SK-N-SH (cell line): ENCODE measurements around the gene MDM4. TPM values are rescaled to one million over a fixed set of nuclear protein-coding genes. Genes with fewer than 3 reads are reported as not detected.

ENCODE experiments used
- CTCF ChIA-PET: fragments of 300-600, 350-600 bp; formaldehyde crosslinking; extraction: SDS; loops from one replicate; lab custom pipeline; 2021; lab: Yijun Ruan, JAX
- POLR2A ChIA-PET: fragments of 350-600 bp; sonication (Branson Sonifier 250); formaldehyde crosslinking; extraction: SDS; loops from one replicate; lab custom pipeline; 2020; ENCODE audit warnings: antibody characterized with exemption, inconsistent platforms; lab: Yijun Ruan, JAX
- DNase-seq: peaks from one replicate; pipeline ENCODE4 v3.0.0; 2012
- H2AFZ ChIP-seq: fragments of 200-600 bp; sonication (generic); 2 replicates; pipeline ENCODE4 v1.8.1; 2016; ENCODE audit warnings: antibody characterized with exemption, mild to moderate bottlenecking, low read depth
- H3F3A ChIP-seq: fragments of 200-600 bp; sonication (generic); replicated peaks from 2 replicates; pipeline ENCODE3; 2016; ENCODE audit warnings: antibody characterized with exemption, mild to moderate bottlenecking; ENCODE audit not compliant: insufficient read depth
- H3K27ac ChIP-seq, 2 experiments: fragments of 200-500 bp in 1 of 2; fragments of 200-600 bp in 1 of 2; sonication (Bioruptor generic) in 1 of 2; sonication (generic), shearing (Covaris generic) in 1 of 2; 2 replicates each; pipeline versions ENCODE4 v1.5.1 to v1.6.1; 2014 to 2016; ENCODE audit warnings: low read depth in 2 of 2, inconsistent platforms in 1 of 2, low read length in 1 of 2, mild to moderate bottlenecking in 1 of 2, mixed read lengths in 1 of 2
- H3K27me3 ChIP-seq: fragments of 200-600 bp; sonication (generic), shearing (Covaris generic); 2 replicates; pipeline ENCODE4 v1.6.1; 2016; ENCODE audit warnings: mixed run types; ENCODE audit not compliant: insufficient read depth
- H3K36me3 ChIP-seq, 2 experiments: fragments of 200-500 bp in 1 of 2; fragments of 200-600 bp in 1 of 2; sonication (Bioruptor generic) in 1 of 2; sonication (generic) in 1 of 2; replicated peaks in 1 of 2; 2 replicates each; pipeline versions ENCODE3 to v1.5.1; 2014 to 2016; ENCODE audit warnings: low read length in 1 of 2, mild to moderate bottlenecking in 1 of 2; ENCODE audit not compliant: insufficient read depth in 2 of 2, control insufficient read depth in 1 of 2
- H3K4me1 ChIP-seq, 2 experiments: fragments of 200-500 bp in 1 of 2; fragments of 200-600 bp in 1 of 2; sonication (Bioruptor generic) in 1 of 2; sonication (generic), shearing (Covaris generic) in 1 of 2; 2 replicates each; pipeline versions ENCODE4 v1.5.1 to v1.6.1; 2014 to 2016; ENCODE audit warnings: low read depth in 1 of 2, low read length in 1 of 2, mixed run types in 1 of 2; ENCODE audit not compliant: insufficient read depth in 2 of 2, control insufficient read depth in 1 of 2
- H3K4me2 ChIP-seq: fragments of 200-600 bp; sonication (generic), shearing (Covaris generic); 2 replicates; pipeline ENCODE4 v1.6.1; 2017; ENCODE audit warnings: mixed run types
- H3K4me3 ChIP-seq, 2 experiments: fragments of 200-500 bp in 1 of 2; fragments of 200-600 bp in 1 of 2; sonication (Bioruptor generic) in 1 of 2; sonication (generic), shearing (Covaris generic) in 1 of 2; 2 replicates each; pipeline versions ENCODE4 v1.5.1 to v1.8.1; 2014 to 2016; ENCODE audit warnings: low read depth in 2 of 2, inconsistent platforms in 1 of 2, low read length in 1 of 2, mild to moderate bottlenecking in 1 of 2, mixed read lengths in 1 of 2, moderate library complexity in 1 of 2
- H3K79me2 ChIP-seq: fragments of 200-600 bp; sonication (generic); 2 replicates; pipeline ENCODE4 v1.8.1; 2017; ENCODE audit warnings: mild to moderate bottlenecking; ENCODE audit not compliant: insufficient read depth
- H3K9ac ChIP-seq: fragments of 200-600 bp; sonication (generic); 2 replicates; pipeline ENCODE4 v1.6.1; 2017; ENCODE audit warnings: mixed run types
- H3K9me2 ChIP-seq: fragments of 200-600 bp; sonication (generic); 2 replicates; pipeline ENCODE4 v1.6.1; 2017; ENCODE audit warnings: mixed run types
- H3K9me3 ChIP-seq: fragments of 200-600 bp; sonication (generic); 2 replicates; pipeline ENCODE4 v1.6.1; 2017; ENCODE audit warnings: mixed run types, mild to moderate bottlenecking, moderate library complexity
- H4K20me1 ChIP-seq: fragments of 200-600 bp; sonication (generic); 2 replicates; pipeline ENCODE4 v1.6.1; 2017; ENCODE audit warnings: mild to moderate bottlenecking, mixed run types; ENCODE audit not compliant: insufficient read depth
- CHD2 ChIP-seq: fragments of 150-350 bp; IDR thresholded peaks from 2 replicates; pipeline ENCODE4 v1.6.1; 2018; ENCODE audit warnings: low read length; ENCODE audit not compliant: partially characterized antibody
- ELF1 ChIP-seq: IDR thresholded peaks from 2 replicates; pipeline ENCODE4 v1.4.0; 2012
- FOXJ3 ChIP-seq: sonication (generic); formaldehyde crosslinking; IDR thresholded peaks from 2 replicates; pipeline ENCODE4 v1.5.1; 2020; ENCODE audit warnings: mild to moderate bottlenecking, missing genetic modification reagents
- JUND ChIP-seq: IDR thresholded peaks from 2 replicates; pipeline ENCODE4 v1.4.0; 2012
- MEF2A ChIP-seq: IDR thresholded peaks from 2 replicates; pipeline ENCODE4 v1.4.0; 2012; ENCODE audit warnings: low read depth, borderline replicate concordance
- NFIC ChIP-seq: IDR thresholded peaks from 2 replicates; pipeline ENCODE4 v1.4.0; 2012; ENCODE audit warnings: borderline replicate concordance
- NRF1 ChIP-seq: IDR thresholded peaks from 2 replicates; pipeline ENCODE4 v1.6.1; 2012; ENCODE audit warnings: low read depth, mild to moderate bottlenecking, low read length
- POLR2AphosphoS5 ChIP-seq: IDR thresholded peaks from 2 replicates; pipeline ENCODE4 v1.6.1; 2012; ENCODE audit warnings: low read depth, low read length
- RCOR1 ChIP-seq: fragments of 150-350 bp; IDR thresholded peaks from 2 replicates; pipeline ENCODE4 v1.6.1; 2017; ENCODE audit warnings: antibody characterized with exemption, low read length
- REST ChIP-seq: IDR thresholded peaks from 2 replicates; pipeline ENCODE4 v1.6.1; 2012; ENCODE audit warnings: mild to moderate bottlenecking, low read depth, low read length, moderate library complexity
- SIN3A ChIP-seq: IDR thresholded peaks from 2 replicates; pipeline ENCODE4 v1.6.1; 2012; ENCODE audit warnings: low read depth, mild to moderate bottlenecking, low read length, moderate library complexity, borderline replicate concordance
- SMC3 ChIP-seq: IDR thresholded peaks from 2 replicates; pipeline ENCODE4 v1.6.1; 2012; ENCODE audit warnings: low read depth, low read length, improper control_type of control experiment
- TAF1 ChIP-seq: IDR thresholded peaks from 2 replicates; pipeline ENCODE4 v1.6.1; 2012; ENCODE audit warnings: low read depth, mild to moderate bottlenecking, low read length, moderate library complexity, borderline replicate concordance
- TCF12 ChIP-seq: IDR thresholded peaks from 2 replicates; pipeline ENCODE4 v1.4.0; 2012
- TEAD4 ChIP-seq: IDR thresholded peaks from 2 replicates; pipeline ENCODE4 v1.4.0; 2012; ENCODE audit warnings: mild to moderate bottlenecking, borderline replicate concordance; ENCODE audit not compliant: insufficient read depth
- YY1 ChIP-seq: IDR thresholded peaks from 2 replicates; pipeline ENCODE4 v1.4.0; 2012; ENCODE audit warnings: low read depth, mild to moderate bottlenecking
- ZBTB33 ChIP-seq: IDR thresholded peaks from 2 replicates; pipeline ENCODE4 v1.4.0; 2012; ENCODE audit warnings: low read depth, borderline replicate concordance
- WGBS: methylation state at CpG from one replicate; pipeline ENCODE4 v1.1.6; 2017; ENCODE audit warnings: low lambda C conversion rate; 5-methylcytosine and 5-hydroxymethylcytosine counted together
- polyA plus RNA-seq, 3 experiments: library from polyadenylated mRNA; depleted of rRNA; stranded (reverse); fragments of >200 nt; gene quantifications; 2 replicates each; pipeline ENCODE4 v1.2.3, GENCODE V29; 2012
- TF ChIP-seq, protein P1 (sequence below): IDR thresholded peaks from 2 replicates; pipeline ENCODE4 v1.4.0; 2012; ENCODE audit warnings: low read depth, borderline replicate concordance

Gene MDM4
- polyA plus RNA-seq, 1 of the 3 experiments (the other 2 are of a cell fraction), result 6.2 TPM

DNA sequence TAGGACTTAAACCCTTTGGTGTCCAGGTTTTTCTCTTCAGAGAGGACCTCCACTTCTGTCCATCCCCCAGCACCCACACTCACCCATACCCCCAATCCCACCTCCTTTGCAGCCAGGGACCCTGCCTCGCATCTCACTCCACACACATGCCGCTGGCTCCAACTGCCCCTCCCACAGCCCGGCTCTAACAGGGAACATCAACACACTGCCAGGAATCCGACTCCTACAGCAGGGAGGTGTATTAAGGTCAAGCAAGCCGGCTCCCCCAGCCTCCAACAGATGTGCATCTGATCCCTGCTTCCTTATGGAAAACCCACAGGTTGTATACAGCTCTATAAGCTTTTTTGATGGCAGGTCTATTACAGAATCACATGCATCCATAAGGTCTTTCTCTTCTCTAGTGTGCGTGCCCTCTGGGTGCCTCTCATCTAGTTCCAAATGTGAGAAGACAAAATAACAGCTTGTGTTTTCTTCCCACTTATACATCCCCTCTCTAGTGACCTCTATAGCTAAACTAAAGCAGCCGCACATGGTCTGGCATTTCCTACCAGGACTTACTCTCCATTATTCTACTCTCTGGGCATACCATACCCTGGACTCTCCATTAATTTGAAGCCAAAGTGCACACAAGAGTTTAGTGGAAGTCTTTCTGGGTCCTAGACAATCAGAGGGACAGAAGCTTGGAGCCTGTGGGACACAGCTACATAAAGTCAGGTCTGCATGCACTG lies 37.9 kb upstream of the MDM4 start:
- H3K4me3 ChIP-seq, result no peak overlapping the region
- H3K79me2 ChIP-seq, result no peaks in the 10 kb centered on the region
- H3K4me1 ChIP-seq, result peaks cover 0 to 19% of the 10 kb centered on the region in 2 experiments; a peak in 3 of 4 replicates
- H3K9me3 ChIP-seq, result no peaks in the 10 kb centered on the region
- H3K27ac ChIP-seq, result no peak overlapping the region
- H4K20me1 ChIP-seq, result 0 out of 2 replicates have a peak, but pooled peaks cover 2% of the 10 kb centered on the region
- no peaks in the 10 kb centered on the region for H3K9me2 ChIP-seq
- POLR2A ChIA-PET, result no interaction called here
- H3K27me3 ChIP-seq, result no peaks in the 10 kb centered on the region
- H2AFZ ChIP-seq, result no peak overlapping the region
- 90% methylated on average over 7 of the region's 7 CpGs for WGBS
- DNase-seq, result no peak
- no peak overlapping the region for H3K4me2 ChIP-seq
- H3F3A ChIP-seq, result no peaks in the 10 kb centered on the region
- TF ChIP-seq TCF12 (no peak), RCOR1 (no peak), POLR2AphosphoS5 (no peak), ZBTB33 (no peak), SIN3A (no peak), MEF2A (no peak), TAF1 (no peak), TEAD4 (no peak), JUND (no peak), FOXJ3 (CRISPR knock-in tag) (no peak), YY1 (no peak), REST (no peak), ELF1 (no peak), NRF1 (no peak), CHD2 (no peak), SMC3 (no peak), NFIC (no peak)
- TF ChIP-seq, protein P1, sequence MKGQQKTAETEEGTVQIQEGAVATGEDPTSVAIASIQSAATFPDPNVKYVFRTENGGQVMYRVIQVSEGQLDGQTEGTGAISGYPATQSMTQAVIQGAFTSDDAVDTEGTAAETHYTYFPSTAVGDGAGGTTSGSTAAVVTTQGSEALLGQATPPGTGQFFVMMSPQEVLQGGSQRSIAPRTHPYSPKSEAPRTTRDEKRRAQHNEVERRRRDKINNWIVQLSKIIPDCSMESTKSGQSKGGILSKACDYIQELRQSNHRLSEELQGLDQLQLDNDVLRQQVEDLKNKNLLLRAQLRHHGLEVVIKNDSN, result no peak
- H3K36me3 ChIP-seq, result no peaks in the 10 kb centered on the region
- H3K9ac ChIP-seq, result no peak overlapping the region
- CTCF ChIA-PET, result interaction anchor here (0.6 to 2.5 kb wide), 11 partner anchors 10 to 114 kb away, joined by 3 to 18 read pairs (median 5); partner anchors contain the start of gene PIK3C2B
